HepG2 (cell line): ENCODE results near the gene OCIAD2. TPM values are rescaled to one million over a fixed set of nuclear protein-coding genes. Genes with fewer than 3 reads are reported as not detected.

Experiments used
- ATAC-seq: fragments of 200-7000 bp; cut with Tn5 transposase; 3 replicates; pipeline ENCODE4 v1.9.1; 2020; ENCODE audit warnings: mild to moderate bottlenecking, moderate library complexity
- BruUV-seq: library from RNA; stranded (reverse); fragments of 400-500 nt; replicated peaks from 2 replicates; lab custom pipeline; 2021; lab: Mats Ljungman, UMichigan
- CTCF ChIA-PET: fragments of 300-600 bp; formaldehyde crosslinking; extraction: SDS; loops from one replicate; lab custom pipeline; 2021; ENCODE audit warnings: low total read pairs, inconsistent platforms, low intra/inter-chr PET ratio; lab: Yijun Ruan, JAX
- POLR2A ChIA-PET: fragments of 350-600 bp; sonication (Branson Sonifier 250); formaldehyde crosslinking; loops from one replicate; lab custom pipeline; 2020; ENCODE audit warnings: antibody characterized with exemption, inconsistent platforms; lab: Yijun Ruan, JAX
- DNase-seq: peaks from one replicate; pipeline ENCODE4 v3.0.0-alpha.2; 2015; ENCODE audit warnings: low spot score
- FAIRE-seq: peaks from 3 replicates; lab custom pipeline; 2011; peaks lifted over from hg19 to GRCh38; lab: Jason Lieb, UNC
- H2AFZ ChIP-seq: one replicate; pipeline ENCODE4 v1.6.1; 2011; ENCODE audit warnings: low read length, inconsistent platforms
- H3K27ac ChIP-seq: fragments of 300-600 bp; 3 replicates; pipeline ENCODE4 v1.8.0; 2011; ENCODE audit warnings: mixed run types, mild to moderate bottlenecking, mixed read lengths, low read length, inconsistent platforms; ENCODE audit not compliant: insufficient read depth; ENCODE audit errors: extremely low read length
- H3K27me3 ChIP-seq, 2 experiments: fragments of 200-600 bp in 1 of 2; 2 replicates in 1 of 2; 3 replicates in 1 of 2; pipeline versions ENCODE4 v1.6.0 to v1.8.0; 2011; ENCODE audit warnings: low read length in 2 of 2, mild to moderate bottlenecking in 2 of 2, moderate library complexity in 2 of 2, inconsistent platforms in 1 of 2; ENCODE audit not compliant: insufficient read depth in 2 of 2, control insufficient read depth in 1 of 2
- H3K36me3 ChIP-seq, 2 experiments: fragments of 200-600 bp in 1 of 2; replicated peaks in 1 of 2; 2 replicates in 1 of 2; 3 replicates in 1 of 2; pipeline versions ENCODE4 v1.5.1 to v1.8.0; 2011; ENCODE audit warnings: low read length in 2 of 2, inconsistent platforms in 1 of 2; ENCODE audit not compliant: insufficient read depth in 2 of 2, control insufficient read depth in 1 of 2
- H3K4me1 ChIP-seq: 2 replicates; pipeline ENCODE4 v1.5.1; 2012; ENCODE audit warnings: low read length, inconsistent platforms; ENCODE audit not compliant: insufficient read depth
- H3K4me2 ChIP-seq: 2 replicates; pipeline ENCODE4 v1.6.0; 2011; ENCODE audit warnings: low read depth, low read length, inconsistent platforms
- H3K4me3 ChIP-seq, 3 experiments: fragments of 200-600 bp in 1 of 3; sonication (generic), shearing (Covaris generic) in 1 of 3; replicated peaks in 1 of 3; 2 replicates each; pipeline ENCODE4 v1.5.1; 2011 to 2016; ENCODE audit warnings: low read length in 3 of 3, inconsistent platforms in 2 of 3, low read depth in 2 of 3, mild to moderate bottlenecking in 2 of 3, control low read depth in 1 of 3, mixed read lengths in 1 of 3; ENCODE audit not compliant: insufficient read depth in 1 of 3
- H3K79me2 ChIP-seq: one replicate; pipeline ENCODE4 v1.6.1; 2011; ENCODE audit warnings: low read length, inconsistent platforms; ENCODE audit not compliant: insufficient read depth
- H3K9ac ChIP-seq: 2 replicates; pipeline ENCODE4 v1.6.0; 2011; ENCODE audit warnings: mild to moderate bottlenecking, low read depth, low read length, inconsistent platforms; ENCODE audit not compliant: insufficient read depth
- H3K9me3 ChIP-seq: 2 replicates; pipeline ENCODE4 v1.5.1; 2012; ENCODE audit warnings: mild to moderate bottlenecking, low read length
- H4K20me1 ChIP-seq: 2 replicates; pipeline ENCODE4 v1.6.0; 2011; ENCODE audit warnings: inconsistent platforms, mild to moderate bottlenecking, low read length, moderate library complexity; ENCODE audit not compliant: insufficient read depth
- BCLAF1 ChIP-seq: fragments of 450-650 bp; IDR thresholded peaks from 2 replicates; pipeline ENCODE4 v1.6.1; 2017; ENCODE audit warnings: mild to moderate bottlenecking
- FOXA1 ChIP-seq, 2 experiments: fragments of 450-650 bp in 1 of 2; sonication (generic) in 1 of 2; formaldehyde crosslinking in 1 of 2; IDR thresholded peaks; 2 replicates each; pipeline versions ENCODE4 v1.4.0 to v1.6.1; 2016 to 2020; ENCODE audit warnings: missing genetic modification reagents in 1 of 2
- WIZ ChIP-seq: sonication (generic); formaldehyde crosslinking; IDR thresholded peaks from 2 replicates; pipeline ENCODE4 v1.5.1; 2020; ENCODE audit warnings: mild to moderate bottlenecking, missing genetic modification reagents
- ZFP90 ChIP-seq: sonication (generic); formaldehyde crosslinking; IDR thresholded peaks from 2 replicates; pipeline ENCODE4 v1.8.0; 2022; ENCODE audit warnings: missing genetic modification reagents, mild to moderate bottlenecking, inconsistent platforms, borderline replicate concordance
- WGBS: methylation state at CpG from one replicate; pipeline ENCODE4 v1.1.6; 2017; ENCODE audit warnings: low lambda C conversion rate; 5-methylcytosine and 5-hydroxymethylcytosine counted together
- in situ Hi-C: cut with HindIII; loops from 2 replicates; pipeline ENCODE4 v1.10.0; 2017; ENCODE audit warnings: low pct_unique_long_range_greater_than_20kb; ENCODE audit not compliant: extremely low pct_ligation_motif_present
- intact Hi-C: fragments of 100-400 bp; cut with micrococcal nuclease; formaldehyde crosslinking; loops from one replicate; pipeline ENCODE4 v1.10.0; 2022; ENCODE audit not compliant: unreplicated experiment
- polyA plus RNA-seq, 8 experiments: library from polyadenylated mRNA; depleted of rRNA in 3 of 8; stranded (reverse) in 7 of 8; unstranded in 1 of 8; fragments of >200 nt; fragmentation: Illumina TruSeq in 4 of 8; extraction: Trizol in 4 of 8; gene quantifications; 2 replicates each; pipeline versions ENCODE4 v1.2.1 to v1.2.3, GENCODE V29; 2011 to 2016; ENCODE audit warnings: low read depth in 4 of 8, missing spikeins in 1 of 8, mixed read lengths in 1 of 8; ENCODE audit not compliant: insufficient read depth in 1 of 8
- total RNA-seq, 5 experiments: library from RNA; depleted of rRNA; stranded (reverse); fragments of >200 nt; fragmentation: Illumina TruSeq; extraction: Trizol; gene quantifications; 2 replicates each; pipeline ENCODE4 v1.2.3, GENCODE V29; 2016; ENCODE audit warnings: low read depth in 1 of 5

The OCIAD2 gene
- total and polyA plus RNA-seq, 2 of the 13 experiments (the other 11 are each of a cell fraction or from before 2014, with no cell fraction given): not detected

GRCh38 chr4:48898733-48899431, 7.7 kb downstream of the OCIAD2 start:
- FAIRE-seq (no peak), DNase-seq (no peak), ATAC-seq (no peak)
- ChIA-PET CTCF (no interaction called here), POLR2A (no interaction called here)
- H3K4me3 ChIP-seq: no peak overlapping the region
- 51% methylated on average over 5 of the region's 5 CpGs for WGBS
- no peaks in the 10 kb centered on the region for H3K27me3 ChIP-seq
- BruUV-seq: no TSS peak
- no peaks in the 10 kb centered on the region for H3K79me2 ChIP-seq
- no peak overlapping the region for H2AFZ ChIP-seq
- H3K9ac ChIP-seq: no peak overlapping the region
- no peak overlapping the region for H3K4me2 ChIP-seq
- in situ Hi-C loops (no loop called here), intact Hi-C loops (no loop called here)
- no peaks in the 10 kb centered on the region for H3K36me3 ChIP-seq
- TF ChIP-seq BCLAF1: no peak
- no peak for TF ChIP-seq ZFP90 (CRISPR knock-in tag)
- TF ChIP-seq WIZ (CRISPR knock-in tag): no peak
- no peak for TF ChIP-seq FOXA1 (IDR thresholded peaks at IDR 0.05)
- no peak for TF ChIP-seq FOXA1 (CRISPR knock-in tag; IDR thresholded peaks at IDR 0.05)
- H3K4me1 ChIP-seq: 0 out of 2 replicates have a peak, but pooled peaks cover 9% of the 10 kb centered on the region
- H3K27ac ChIP-seq: no peak overlapping the region
- H4K20me1 ChIP-seq: no peaks in the 10 kb centered on the region
- no peaks in the 10 kb centered on the region for H3K9me3 ChIP-seq
